Fibroblast of lung (primary cell): ENCODE results near the gene GRK5.

Source experiments
- CTCF ChIP-seq, 2 donors: IDR thresholded peaks in 1 of 2; conservative IDR thresholded peaks in 1 of 2; 1 replicate in 1 of 2; 2 replicates in 1 of 2; pipeline ENCODE4 v1.5.1; 2011 to 2012; ENCODE audit warnings: low read length in 2 of 2, control low read depth in 1 of 2, inconsistent platforms in 1 of 2, low read depth in 1 of 2, mild to moderate bottlenecking in 1 of 2
- EZH2 ChIP-seq: IDR thresholded peaks from 2 replicates; pipeline ENCODE4 v1.5.1; 2012; ENCODE audit warnings: low read length, control low read depth, mild to moderate bottlenecking; ENCODE audit errors: missing control alignments

GRCh38 chr10:119477444-119477843, 270.1 kb downstream of the GRK5 start:
- TF ChIP-seq CTCF (conservative IDR thresholded peaks at IDR 0.05 in 1 of 2, IDR thresholded peaks at IDR 0.05 in 1 of 2; ENCODE audit: low read depth in 1 of 2, low read length in 2 of 2), result no peak
- TF ChIP-seq EZH2, result no peak
